ENCODE data around the gene PUS7. TPM values are rescaled to one million over a fixed set of nuclear protein-coding genes. Genes with fewer than 3 reads are reported as not detected.
"Not testable (repeated sequence)": the region's sequence is repeated elsewhere in the genome, so short reads cannot be mapped to it uniquely, and the experiment has no call there.

PUS7 gene
- total RNA-seq, 2 donors from 2014 or later, result 9.6 to 10.4 TPM

- intact Hi-C loops (cut with DNase I), result no loop called here
- H3K27ac ChIP-seq, result no peak overlapping the region
Measured at GRCh38 chr7:105438847-105439173, 83.3 kb downstream of the PUS7 start.

GRCh38 chr7:105438254-105438653 lies 83.8 kb downstream of the PUS7 start:
- H3K9me3 ChIP-seq, result no peaks in the 10 kb centered on the region
- no peak overlapping the region for H3K27ac ChIP-seq
- H3K27me3 ChIP-seq (replicated peaks; ENCODE audit: insufficient read depth), result no peaks in the 10 kb centered on the region
- TF ChIP-seq CTCF (IDR thresholded peaks at IDR 0.05), result no peak
- TF ChIP-seq POLR2A (IDR thresholded peaks at IDR 0.05), result no peak
- no peak for DNase-seq (ENCODE audit: low spot score)
- no peak overlapping the region for H3K4me3 ChIP-seq
- H3K36me3 ChIP-seq, result no peaks in the 10 kb centered on the region
- 97% methylated on average over 1 of the region's 1 CpG for WGBS
- intact Hi-C loops (cut with DNase I), result no loop called here
- no peaks in the 10 kb centered on the region for H3K4me1 ChIP-seq (replicated peaks)

More at GRCh38 chr7:105438847-105439173, 83.3 kb downstream of the PUS7 start:
- DNase-seq (ENCODE audit: low spot score), result no peak
- TF ChIP-seq POLR2A (IDR thresholded peaks at IDR 0.05), result no peak
- TF ChIP-seq POLR2AphosphoS5 (IDR thresholded peaks at IDR 0.05), result no peak
- no peak for TF ChIP-seq CTCF (IDR thresholded peaks at IDR 0.05)
- H3K4me3 ChIP-seq, result no peak overlapping the region
- no peaks in the 10 kb centered on the region for H3K27me3 ChIP-seq (replicated peaks; ENCODE audit: insufficient read depth)
- no peaks in the 10 kb centered on the region for H3K36me3 ChIP-seq
- H3K4me1 ChIP-seq (replicated peaks), result no peaks in the 10 kb centered on the region
- H3K9me3 ChIP-seq, result no peaks in the 10 kb centered on the region
- 79% methylated on average over 5 of the region's 5 CpGs for whole genome bisulfite sequencing

- H3K4me1 ChIP-seq (replicated peaks); H3K36me3 ChIP-seq; H3K27me3 ChIP-seq (replicated peaks; ENCODE audit: insufficient read depth); intact Hi-C loops (cut with DNase I); H3K27ac ChIP-seq; H3K4me3 ChIP-seq; DNase-seq (ENCODE audit: low spot score); H3K9me3 ChIP-seq: not testable (repeated sequence)
- WGBS, result 95% methylated on average over 6 of the region's 6 CpGs
Measured at GRCh38 chr7:105437356-105437755, 84.7 kb downstream of the PUS7 start.

- Histone ChIP-seq H3K4me1 (replicated peaks) (no peaks in the 10 kb centered on the region), H3K27ac (no peak overlapping the region), H3K4me3 (no peak overlapping the region), H3K36me3 (no peaks in the 10 kb centered on the region), H3K9me3 (no peaks in the 10 kb centered on the region), H3K27me3 (replicated peaks; ENCODE audit: insufficient read depth) (no peaks in the 10 kb centered on the region)
- WGBS, result 44% methylated on average over 4 of the region's 4 CpGs
- intact Hi-C loops (cut with DNase I), result no loop called here
- TF ChIP-seq POLR2AphosphoS5 (IDR thresholded peaks at IDR 0.05), result peak; percentile 26
- no peak for TF ChIP-seq POLR2A (IDR thresholded peaks at IDR 0.05)
- peak; percentile 23 to 63 (median 44) for TF ChIP-seq CTCF (IDR thresholded peaks at IDR 0.05)
- peak; percentile 59 for DNase-seq (ENCODE audit: low spot score)
Measured at GRCh38 chr7:105429746-105430612, 92.1 kb downstream of the PUS7 start.

GRCh38 chr7:105426606-105427146 lies 95.4 kb downstream of the PUS7 start:
- WGBS, result 87% methylated on average over 2 of the region's 2 CpGs

More at GRCh38 chr7:105426606-105427146, 95.4 kb downstream of the PUS7 start:
- Histone ChIP-seq H3K4me1 (replicated peaks) (no peaks in the 10 kb centered on the region), H3K27ac (no peak overlapping the region), H3K27me3 (replicated peaks; ENCODE audit: insufficient read depth) (no peaks in the 10 kb centered on the region), H3K4me3 (no peak overlapping the region), H3K36me3 (no peaks in the 10 kb centered on the region), H3K9me3 (no peaks in the 10 kb centered on the region)
- no peak for TF ChIP-seq POLR2A (IDR thresholded peaks at IDR 0.05)
- no peak for TF ChIP-seq POLR2AphosphoS5 (IDR thresholded peaks at IDR 0.05)
- TF ChIP-seq CTCF (IDR thresholded peaks at IDR 0.05), result no peak
- DNase-seq (ENCODE audit: low spot score), result no peak
- intact Hi-C loops (cut with DNase I), result no loop called here

All from prostate gland (tissue), 2 donors.